Hepatocyte (in vitro differentiated cells): ENCODE data around the gene POU2AF3. TPM values are rescaled to one million over a fixed set of nuclear protein-coding genes. Genes with fewer than 3 reads are reported as not detected.

Experiments used
- DNase-seq: peaks from one replicate; pipeline ENCODE4 v3.0.0-alpha.2; 2016; ENCODE audit warnings: low spot score
- H2AFZ ChIP-seq: fragments of 200-600 bp; sonication (generic); 2 replicates; pipeline ENCODE4 v1.6.0; 2016; ENCODE audit warnings: antibody characterized with exemption, mild to moderate bottlenecking
- H3K27ac ChIP-seq: fragments of 200-600 bp; sonication (generic); 2 replicates; pipeline ENCODE4 v1.5.1; 2016; ENCODE audit warnings: mild to moderate bottlenecking
- H3K27me3 ChIP-seq: fragments of 200-600 bp; sonication (generic); 2 replicates; pipeline ENCODE4 v1.6.1; 2016
- H3K36me3 ChIP-seq: fragments of 200-600 bp; sonication (generic); replicated peaks from 2 replicates; pipeline ENCODE4 v1.5.1; 2016; ENCODE audit warnings: low read depth; ENCODE audit not compliant: insufficient read depth
- H3K4me1 ChIP-seq: fragments of 200-600 bp; sonication (generic); 2 replicates; pipeline ENCODE4 v1.5.1; 2016; ENCODE audit warnings: mild to moderate bottlenecking, moderate library complexity; ENCODE audit not compliant: insufficient read depth
- H3K4me2 ChIP-seq: fragments of 200-600 bp; sonication (generic); 2 replicates; pipeline ENCODE4 v1.6.0; 2016
- H3K4me3 ChIP-seq: fragments of 200-600 bp; sonication (generic); 2 replicates; pipeline ENCODE4 v1.5.1; 2016; ENCODE audit warnings: mild to moderate bottlenecking
- H3K79me2 ChIP-seq: fragments of 200-600 bp; sonication (generic); 2 replicates; pipeline ENCODE4 v1.6.0; 2017; ENCODE audit warnings: mild to moderate bottlenecking
- H3K9me2 ChIP-seq: fragments of 200-600 bp; sonication (generic); replicated peaks from 2 replicates; pipeline ENCODE4 v1.6.0; 2017; ENCODE audit warnings: mild to moderate bottlenecking; ENCODE audit not compliant: insufficient read depth
- H3K9me3 ChIP-seq: fragments of 200-600 bp; sonication (generic); 2 replicates; pipeline ENCODE4 v1.5.1; 2016; ENCODE audit warnings: low read depth, mild to moderate bottlenecking
- H4K20me1 ChIP-seq: fragments of 200-600 bp; sonication (generic); 2 replicates; pipeline ENCODE4 v1.6.0; 2016; ENCODE audit warnings: mild to moderate bottlenecking; ENCODE audit not compliant: insufficient read depth, poor library complexity, severe bottlenecking
- CTCF ChIP-seq: fragments of 200-600 bp; sonication (generic); IDR thresholded peaks from 2 replicates; pipeline ENCODE4 v1.5.1; 2016; ENCODE audit warnings: antibody characterized with exemption, mild to moderate bottlenecking; ENCODE audit not compliant: poor library complexity
- EZH2 ChIP-seq: fragments of 200-600 bp; sonication (generic); IDR thresholded peaks from 2 replicates; pipeline ENCODE4 v1.6.1; 2016; ENCODE audit warnings: antibody characterized with exemption, mild to moderate bottlenecking, borderline replicate concordance
- EZH2phosphoT487 ChIP-seq: fragments of 200-600 bp; sonication (generic); IDR thresholded peaks from one replicate; pipeline ENCODE4 v1.6.1; 2018; ENCODE audit warnings: antibody characterized with exemption, mild to moderate bottlenecking, low read depth, moderate library complexity; ENCODE audit not compliant: unreplicated experiment, severe bottlenecking
- WGBS: methylation state at CpG from one replicate; pipeline ENCODE4 v1.1.6; 2016; ENCODE audit warnings: low lambda C conversion rate; ENCODE audit errors: missing lambda C conversion rate; 5-methylcytosine and 5-hydroxymethylcytosine counted together
- polyA plus RNA-seq: library from polyadenylated mRNA; unstranded; fragments of >200 nt; fragmentation: Nextera tagmentation; extraction: Ambion mirVana; gene quantifications from 2 replicates; pipeline ENCODE4 v1.2.1, GENCODE V29; 2016
- total RNA-seq: library from RNA; depleted of rRNA; stranded (reverse); fragments of >200 nt; gene quantifications from 2 replicates; pipeline ENCODE4 v1.2.3, GENCODE V29; 2014

The POU2AF3 gene
- total and polyA plus RNA-seq, 2 experiments from 2014 or later = 2.5 to 3.0 TPM

GRCh38 chr11:111336062-111336461 is 37.7 kb downstream of the POU2AF3 start:
- no peak overlapping the region for H2AFZ ChIP-seq
- H3K4me2 ChIP-seq = peak overlapping the region; percentile 40
- H3K79me2 ChIP-seq = no peaks in the 10 kb centered on the region
- H3K9me2 ChIP-seq = no peaks in the 10 kb centered on the region
- peak overlapping the region; percentile 65 for H3K27ac ChIP-seq
- H3K27me3 ChIP-seq = no peaks in the 10 kb centered on the region
- peaks cover 41% of the 10 kb centered on the region for H3K4me1 ChIP-seq
- TF ChIP-seq EZH2 (no peak), CTCF (no peak), EZH2phosphoT487 (no peak)
- DNase-seq = no peak
- H4K20me1 ChIP-seq = no peaks in the 10 kb centered on the region
- H3K36me3 ChIP-seq = no peaks in the 10 kb centered on the region
- no peak overlapping the region for H3K4me3 ChIP-seq
- 67% methylated on average over 4 of the region's 4 CpGs for WGBS
- H3K9me3 ChIP-seq = no peaks in the 10 kb centered on the region

GRCh38 chr11:111336582-111337256 is 38.4 kb downstream of the POU2AF3 start:
- 71% methylated on average over 2 of the region's 2 CpGs for WGBS
- Histone ChIP-seq H3K27ac (peak overlapping the region; percentile 65), H4K20me1 (no peaks in the 10 kb centered on the region), H2AFZ (no peak overlapping the region), H3K27me3 (no peaks in the 10 kb centered on the region), H3K4me1 (peaks cover 41% of the 10 kb centered on the region), H3K4me2 (peak overlapping the region; percentile 26), H3K4me3 (no peak overlapping the region), H3K9me2 (no peaks in the 10 kb centered on the region), H3K79me2 (no peaks in the 10 kb centered on the region), H3K9me3 (no peaks in the 10 kb centered on the region), H3K36me3 (no peaks in the 10 kb centered on the region)
- peak; percentile 62 for DNase-seq
- TF ChIP-seq EZH2phosphoT487 (no peak), EZH2 (no peak), CTCF (no peak)

GRCh38 chr11:111339758-111340388 is 41.5 kb downstream of the POU2AF3 start:
- no peak overlapping the region for H3K4me3 ChIP-seq
- no peaks in the 10 kb centered on the region for H3K27me3 ChIP-seq
- no peak overlapping the region for H2AFZ ChIP-seq
- TF ChIP-seq EZH2 (no peak), EZH2phosphoT487 (no peak), CTCF (no peak)
- no peak for DNase-seq
- H3K4me1 ChIP-seq = peaks cover 22% of the 10 kb centered on the region
- H3K9me2 ChIP-seq = no peaks in the 10 kb centered on the region
- H3K9me3 ChIP-seq = no peaks in the 10 kb centered on the region
- no peak overlapping the region for H3K4me2 ChIP-seq
- H4K20me1 ChIP-seq = no peaks in the 10 kb centered on the region
- H3K79me2 ChIP-seq = no peaks in the 10 kb centered on the region
- H3K36me3 ChIP-seq = no peaks in the 10 kb centered on the region
- H3K27ac ChIP-seq = no peak overlapping the region
